Measurements from ENCODE around the gene DCHS1.
A peak's percentile ranks its signal among the peaks of the same experiment; 100 is the strongest.
"Not testable (repeated sequence)": the region's sequence is repeated elsewhere in the genome, so short reads cannot be mapped to it uniquely, and the experiment has no call there.

DCHS1 gene

GRCh38 chr11:6686006-6686405 lies 30.4 kb upstream of the DCHS1 start:
- Histone ChIP-seq H3K4me1 (ENCODE audit: control insufficient read depth in 1 of 2, insufficient read depth in 2 of 2, low read length in 2 of 2) (peaks cover 6 to 22% of the 10 kb centered on the region in 2 donors), H3K36me3 (ENCODE audit: control insufficient read depth in 1 of 2, insufficient read depth in 2 of 2, low read length in 2 of 2) (peaks cover 5 to 6% of the 10 kb centered on the region in 2 donors), H3K4me3 (ENCODE audit: low read depth in 1 of 2, low read length in 2 of 2) (no peak overlapping the region), H3K27me3 (ENCODE audit: low read depth, low read length) (no peaks in the 10 kb centered on the region), H3K9me3 (ENCODE audit: control insufficient read depth in 1 of 2, low read length in 2 of 2) (no peaks in the 10 kb centered on the region), H3K27ac (ENCODE audit: low read length) (no peak overlapping the region)

- not testable (repeated sequence) for H3K9me3 ChIP-seq (ENCODE audit: control insufficient read depth in 1 of 2, low read length in 2 of 2); H3K27me3 ChIP-seq (ENCODE audit: low read depth, low read length)
- H3K4me1 ChIP-seq (ENCODE audit: control insufficient read depth in 1 of 2, insufficient read depth in 2 of 2, low read length in 2 of 2) = peaks cover 6 to 26% of the 10 kb centered on the region in 2 donors
- peak overlapping the region in 1 of 2 donors; percentile 63 for H3K4me3 ChIP-seq (ENCODE audit: low read depth in 1 of 2, low read length in 2 of 2)
- peaks cover 12 to 14% of the 10 kb centered on the region in 2 donors for H3K36me3 ChIP-seq (ENCODE audit: control insufficient read depth in 1 of 2, insufficient read depth in 2 of 2, low read length in 2 of 2)
- H3K27ac ChIP-seq (ENCODE audit: low read length) = peak overlapping the region; percentile 93
These were observed 28.5 kb upstream of the DCHS1 start for GRCh38 chr11:6684068-6684467.

- Histone ChIP-seq H3K4me3 (ENCODE audit: low read depth in 1 of 2, low read length in 2 of 2) (peak within 1 kb of the TSS; percentile 84 to 96), H3K9me3 (ENCODE audit: control insufficient read depth in 1 of 2, low read length in 2 of 2) (no peaks in the 10 kb centered on the region), H3K4me1 (ENCODE audit: control insufficient read depth in 1 of 2, insufficient read depth in 2 of 2, low read length in 2 of 2) (peaks cover 6 to 26% of the 10 kb centered on the region in 2 donors), H3K27ac (ENCODE audit: low read length) (peak within 1 kb of the TSS; percentile 93), H3K27me3 (ENCODE audit: low read depth, low read length) (no peaks in the 10 kb centered on the region), H3K36me3 (ENCODE audit: control insufficient read depth in 1 of 2, insufficient read depth in 2 of 2, low read length in 2 of 2) (peaks cover 12 to 14% of the 10 kb centered on the region in 2 donors)
These were observed 27.6 kb upstream of the DCHS1 start, which contains the start of gene MRPL17 for GRCh38 chr11:6682936-6683861. Gene MRPL17 (minus strand): TSS chr11:6683340. CDS start chr11:6683296, 44 bp downstream.

GRCh38 chr11:6682591-6682935 lies 27.0 kb upstream of the DCHS1 start:
- Histone ChIP-seq H3K36me3 (ENCODE audit: control insufficient read depth in 1 of 2, insufficient read depth in 2 of 2, low read length in 2 of 2) (peaks cover 12 to 14% of the 10 kb centered on the region in 2 donors), H3K27me3 (ENCODE audit: low read depth, low read length) (no peaks in the 10 kb centered on the region), H3K4me1 (ENCODE audit: control insufficient read depth in 1 of 2, insufficient read depth in 2 of 2, low read length in 2 of 2) (peaks cover 6 to 26% of the 10 kb centered on the region in 2 donors), H3K27ac (ENCODE audit: low read length) (peak overlapping the region; percentile 88), H3K4me3 (ENCODE audit: low read depth in 1 of 2, low read length in 2 of 2) (peak overlapping the region; percentile 84 to 96), H3K9me3 (ENCODE audit: control insufficient read depth in 1 of 2, low read length in 2 of 2) (no peaks in the 10 kb centered on the region)

- no peaks in the 10 kb centered on the region for H3K27me3 ChIP-seq (ENCODE audit: low read depth, low read length)
- H3K36me3 ChIP-seq (ENCODE audit: control insufficient read depth in 1 of 2, insufficient read depth in 2 of 2, low read length in 2 of 2) = peaks cover 12 to 14% of the 10 kb centered on the region in 2 donors
- H3K4me1 ChIP-seq (ENCODE audit: control insufficient read depth in 1 of 2, insufficient read depth in 2 of 2, low read length in 2 of 2) = peaks cover 6 to 26% of the 10 kb centered on the region in 2 donors
- H3K9me3 ChIP-seq (ENCODE audit: control insufficient read depth in 1 of 2, low read length in 2 of 2) = no peaks in the 10 kb centered on the region
- H3K27ac ChIP-seq (ENCODE audit: low read length) = peak overlapping the region; percentile 88
- peak overlapping the region; percentile 84 to 96 for H3K4me3 ChIP-seq (ENCODE audit: low read depth in 1 of 2, low read length in 2 of 2)
These were observed 26.3 kb upstream of the DCHS1 start for GRCh38 chr11:6681949-6682348.

- peaks cover 6 to 26% of the 10 kb centered on the region in 2 donors for H3K4me1 ChIP-seq (ENCODE audit: control insufficient read depth in 1 of 2, insufficient read depth in 2 of 2, low read length in 2 of 2)
- no peaks in the 10 kb centered on the region for H3K27me3 ChIP-seq (ENCODE audit: low read depth, low read length)
- peak overlapping the region; percentile 39 for H3K27ac ChIP-seq (ENCODE audit: low read length)
- H3K4me3 ChIP-seq (ENCODE audit: low read depth in 1 of 2, low read length in 2 of 2) = peak overlapping the region in 1 of 2 donors; percentile 12
- peaks cover 12 to 14% of the 10 kb centered on the region in 2 donors for H3K36me3 ChIP-seq (ENCODE audit: control insufficient read depth in 1 of 2, insufficient read depth in 2 of 2, low read length in 2 of 2)
- no peaks in the 10 kb centered on the region for H3K9me3 ChIP-seq (ENCODE audit: control insufficient read depth in 1 of 2, low read length in 2 of 2)
These were observed 25.9 kb upstream of the DCHS1 start for GRCh38 chr11:6681505-6681904.

DNA sequence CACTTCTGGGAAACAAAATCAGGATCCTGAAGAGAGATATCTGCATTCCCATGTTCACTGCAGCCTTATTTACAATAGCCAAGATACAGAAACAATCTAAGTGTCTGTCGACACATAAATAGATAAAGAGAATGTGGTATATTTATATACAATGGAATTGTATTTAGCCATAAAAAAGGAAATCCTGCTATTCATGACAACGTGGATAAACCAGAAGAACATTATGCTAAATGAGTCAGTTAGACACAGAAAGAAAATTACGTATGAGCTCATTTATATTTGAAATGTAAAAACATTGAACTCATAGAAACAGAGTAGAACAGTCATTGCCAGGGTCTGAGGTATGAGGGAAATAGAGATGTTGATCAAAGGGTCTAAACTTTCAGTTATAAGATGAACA lies 21.4 kb upstream of the DCHS1 start:
- Histone ChIP-seq H3K27ac (ENCODE audit: low read length) (no peak overlapping the region), H3K9me3 (ENCODE audit: control insufficient read depth in 1 of 2, low read length in 2 of 2) (no peaks in the 10 kb centered on the region), H3K27me3 (ENCODE audit: low read depth, low read length) (no peaks in the 10 kb centered on the region), H3K4me1 (ENCODE audit: control insufficient read depth in 1 of 2, insufficient read depth in 2 of 2, low read length in 2 of 2) (peaks cover 2 to 14% of the 10 kb centered on the region in 2 donors), H3K4me3 (ENCODE audit: low read depth in 1 of 2, low read length in 2 of 2) (no peak overlapping the region), H3K36me3 (ENCODE audit: control insufficient read depth in 1 of 2, insufficient read depth in 2 of 2, low read length in 2 of 2) (peaks cover 12 to 14% of the 10 kb centered on the region in 2 donors)

DNA sequence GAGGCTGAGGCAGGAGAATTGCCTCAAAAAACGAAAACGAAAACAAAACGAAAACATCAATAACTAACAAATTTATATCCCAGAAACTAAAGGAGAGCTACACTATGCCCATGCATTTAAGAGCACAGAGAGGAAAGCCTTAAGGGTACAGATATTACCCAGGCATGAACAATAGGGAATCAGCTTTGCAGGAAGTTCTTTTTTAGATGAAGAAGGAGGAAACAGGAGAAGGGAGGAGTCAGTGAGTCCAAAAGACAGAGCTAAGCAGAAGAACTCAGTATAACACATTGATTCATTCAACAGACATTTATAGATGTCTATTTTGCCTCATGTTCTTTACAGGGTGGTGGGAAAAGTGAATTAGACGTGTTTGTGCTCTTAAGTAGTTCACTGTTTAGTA lies 19.3 kb upstream of the DCHS1 start:
- H3K27me3 ChIP-seq (ENCODE audit: low read depth, low read length) = no peaks in the 10 kb centered on the region
- H3K4me1 ChIP-seq (ENCODE audit: control insufficient read depth in 1 of 2, insufficient read depth in 2 of 2, low read length in 2 of 2) = no peaks in the 10 kb centered on the region
- H3K9me3 ChIP-seq (ENCODE audit: control insufficient read depth in 1 of 2, low read length in 2 of 2) = no peaks in the 10 kb centered on the region
- H3K36me3 ChIP-seq (ENCODE audit: control insufficient read depth in 1 of 2, insufficient read depth in 2 of 2, low read length in 2 of 2) = no peaks in the 10 kb centered on the region
- H3K27ac ChIP-seq (ENCODE audit: low read length) = no peak overlapping the region
- no peak overlapping the region for H3K4me3 ChIP-seq (ENCODE audit: low read depth in 1 of 2, low read length in 2 of 2)

- no peak overlapping the region for H3K27ac ChIP-seq (ENCODE audit: low read length)
- H3K4me3 ChIP-seq (ENCODE audit: low read depth in 1 of 2, low read length in 2 of 2) = no peak overlapping the region
- H3K4me1 ChIP-seq (ENCODE audit: control insufficient read depth in 1 of 2, insufficient read depth in 2 of 2, low read length in 2 of 2) = no peaks in the 10 kb centered on the region
- H3K36me3 ChIP-seq (ENCODE audit: control insufficient read depth in 1 of 2, insufficient read depth in 2 of 2, low read length in 2 of 2) = no peaks in the 10 kb centered on the region
- H3K27me3 ChIP-seq (ENCODE audit: low read depth, low read length) = no peaks in the 10 kb centered on the region
- no peaks in the 10 kb centered on the region for H3K9me3 ChIP-seq (ENCODE audit: control insufficient read depth in 1 of 2, low read length in 2 of 2)
These were observed 18.6 kb upstream of the DCHS1 start for GRCh38 chr11:6674219-6674597.

DNA sequence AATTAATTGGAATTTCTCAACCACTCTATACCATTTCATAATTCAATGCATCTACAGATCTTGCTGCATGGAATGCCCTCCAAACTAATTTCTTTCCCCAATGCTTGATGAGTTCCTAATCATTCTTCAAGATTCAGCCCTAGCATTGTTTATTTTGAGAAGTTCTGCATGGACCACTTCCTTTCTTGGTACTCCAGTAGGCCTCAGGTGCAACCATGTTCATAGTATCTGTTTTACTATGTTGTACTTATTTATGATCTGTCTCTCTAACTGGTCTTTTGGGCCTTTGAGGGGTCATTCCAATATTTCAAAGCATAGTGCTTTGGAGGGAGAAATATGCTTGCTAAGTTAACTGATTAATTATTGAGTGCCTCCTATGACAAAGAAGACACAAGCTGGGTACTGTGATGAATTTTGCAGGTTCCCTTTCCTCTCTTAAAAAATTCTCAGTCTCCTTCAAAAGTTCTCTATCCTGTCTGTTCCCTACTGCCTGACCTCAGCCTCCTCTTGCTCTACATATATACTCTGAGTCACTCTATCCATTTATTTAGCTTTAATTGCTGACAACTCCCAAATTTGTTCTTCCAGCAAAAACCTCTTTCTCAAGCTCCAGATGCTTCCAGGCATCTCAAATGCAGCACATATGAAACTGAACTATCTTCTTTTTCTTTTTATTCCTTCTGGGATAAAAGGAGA lies 18.1 kb upstream of the DCHS1 start:
- Histone ChIP-seq H3K27ac (ENCODE audit: low read length) (no peak overlapping the region), H3K9me3 (ENCODE audit: control insufficient read depth in 1 of 2, low read length in 2 of 2) (no peaks in the 10 kb centered on the region), H3K36me3 (ENCODE audit: control insufficient read depth in 1 of 2, insufficient read depth in 2 of 2, low read length in 2 of 2) (no peaks in the 10 kb centered on the region), H3K27me3 (ENCODE audit: low read depth, low read length) (no peaks in the 10 kb centered on the region), H3K4me1 (ENCODE audit: control insufficient read depth in 1 of 2, insufficient read depth in 2 of 2, low read length in 2 of 2) (no peaks in the 10 kb centered on the region), H3K4me3 (ENCODE audit: low read depth in 1 of 2, low read length in 2 of 2) (no peak overlapping the region)

DNA sequence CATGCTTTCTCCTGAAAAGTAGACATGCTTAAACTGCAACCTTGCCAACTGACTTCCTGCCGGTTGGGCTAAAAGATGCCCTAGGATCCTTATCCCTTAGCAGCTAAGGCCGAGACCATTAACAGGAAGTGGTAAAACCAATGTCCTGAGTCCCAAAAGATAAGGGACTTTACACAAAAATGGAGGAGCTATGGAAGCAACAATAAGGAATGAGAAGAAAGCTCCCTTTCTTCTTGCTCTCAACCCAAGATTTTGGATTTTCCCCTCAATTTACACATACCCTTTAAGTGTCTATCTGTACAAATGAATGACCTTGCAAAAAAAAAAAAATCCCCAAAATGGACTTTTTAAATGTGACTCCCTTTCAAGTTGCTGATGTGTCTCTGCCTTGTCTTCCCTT lies 16.4 kb upstream of the DCHS1 start:
- H3K36me3 ChIP-seq (ENCODE audit: control insufficient read depth in 1 of 2, insufficient read depth in 2 of 2, low read length in 2 of 2) = no peaks in the 10 kb centered on the region
- H3K27ac ChIP-seq (ENCODE audit: low read length) = no peak overlapping the region
- peaks cover 0 to 3% of the 10 kb centered on the region in 2 donors for H3K4me1 ChIP-seq (ENCODE audit: control insufficient read depth in 1 of 2, insufficient read depth in 2 of 2, low read length in 2 of 2)
- H3K27me3 ChIP-seq (ENCODE audit: low read depth, low read length) = no peaks in the 10 kb centered on the region
- H3K9me3 ChIP-seq (ENCODE audit: control insufficient read depth in 1 of 2, low read length in 2 of 2) = no peaks in the 10 kb centered on the region
- no peak overlapping the region for H3K4me3 ChIP-seq (ENCODE audit: low read depth in 1 of 2, low read length in 2 of 2)
